CD4-positive, alpha-beta memory T cell (primary cell): Measurements from ENCODE around the gene TMEM131. TPM values are rescaled to one million over a fixed set of nuclear protein-coding genes. Genes with fewer than 3 reads are reported as not detected.
"Not testable (repeated sequence)": the region's sequence is repeated elsewhere in the genome, so short reads cannot be mapped to it uniquely, and the experiment has no call there.

Experiments
- CTCF ChIA-PET: fragments of 350-600 bp; sonication (Branson Sonifier 250); formaldehyde crosslinking; loops from one replicate; lab custom pipeline; 2021; ENCODE audit warnings: inconsistent platforms; ENCODE audit not compliant: partially characterized antibody; lab: Charles Lee
- POLR2A ChIA-PET: fragments of 350-600 bp; sonication (Branson Sonifier 250); formaldehyde crosslinking; loops from one replicate; lab custom pipeline; 2021; ENCODE audit not compliant: partially characterized antibody; lab: Charles Lee
- DNase-seq, 5 donors: peaks; one replicate each; pipeline versions ENCODE4 v3.0.0 to v3.0.0-alpha.2; 2020 to 2022; ENCODE audit warnings: mixed read lengths in 1 of 5
- H3K27ac ChIP-seq: one replicate; pipeline ENCODE4 v1.7.0; 2013; ENCODE audit warnings: low read depth, low read length
- H3K27me3 ChIP-seq: 2 replicates; pipeline ENCODE4 v1.7.0; 2013; ENCODE audit warnings: mild to moderate bottlenecking, low read length, moderate library complexity; ENCODE audit not compliant: insufficient read depth
- H3K36me3 ChIP-seq: 2 replicates; pipeline ENCODE4 v1.7.0; 2013; ENCODE audit warnings: mild to moderate bottlenecking, low read length, moderate library complexity; ENCODE audit not compliant: insufficient read depth
- H3K4me1 ChIP-seq: 2 replicates; pipeline ENCODE4 v1.7.0; 2013; ENCODE audit warnings: mild to moderate bottlenecking, low read length, moderate library complexity; ENCODE audit not compliant: insufficient read depth
- H3K4me3 ChIP-seq, 2 donors: one replicate each; pipeline ENCODE4 v1.7.0; 2013; ENCODE audit warnings: low read length in 2 of 2, mild to moderate bottlenecking in 1 of 2
- H3K9me3 ChIP-seq, 2 donors: one replicate each; pipeline ENCODE4 v1.7.0; 2013; ENCODE audit warnings: low read length in 2 of 2, control low read depth in 1 of 2; ENCODE audit not compliant: control insufficient read depth in 1 of 2
- H3K27ac Mint-ChIP-seq, 7 donors: one replicate each; pipeline ENCODE4 v1.8.0; 2020 to 2021; ENCODE audit warnings: mixed read lengths in 7 of 7, mild to moderate bottlenecking in 6 of 7, inconsistent platforms in 3 of 7, moderate library complexity in 3 of 7
- H3K27me3 Mint-ChIP-seq, 2 donors: one replicate each; pipeline ENCODE4 v1.8.0; 2020 to 2021; ENCODE audit warnings: mixed read lengths in 2 of 2
- H3K36me3 Mint-ChIP-seq, 2 donors: one replicate each; pipeline ENCODE4 v1.8.0; 2020 to 2021; ENCODE audit warnings: mixed read lengths in 2 of 2, inconsistent platforms in 1 of 2, mild to moderate bottlenecking in 1 of 2
- H3K4me1 Mint-ChIP-seq, 4 donors: one replicate each; pipeline ENCODE4 v1.8.0; 2020 to 2021; ENCODE audit warnings: mixed read lengths in 4 of 4, mild to moderate bottlenecking in 1 of 4
- H3K4me3 Mint-ChIP-seq, 8 donors: one replicate each; pipeline ENCODE4 v1.8.0; 2020 to 2021; ENCODE audit warnings: mixed read lengths in 8 of 8, mild to moderate bottlenecking in 7 of 8, moderate library complexity in 6 of 8, inconsistent platforms in 3 of 8
- H3K9me3 Mint-ChIP-seq, 8 donors: one replicate each; pipeline ENCODE4 v1.8.0; 2020 to 2021; ENCODE audit warnings: mixed read lengths in 8 of 8, mild to moderate bottlenecking in 5 of 8, inconsistent platforms in 3 of 8, moderate library complexity in 1 of 8
- intact Hi-C: fragments of 100-400 bp; cut with micrococcal nuclease; formaldehyde crosslinking; loops from one replicate; pipeline ENCODE4 v1.15.1; 2023
- polyA plus RNA-seq, 2 donors: library from polyadenylated mRNA; unstranded; fragments of 300-500 nt; fragmentation: Illumina TruSeq; gene quantifications; one replicate each; pipeline ENCODE4 v1.2.3, GENCODE V29; 2021
- total RNA-seq, 2 experiments: library from RNA; stranded (reverse); gene quantifications; one replicate each; pipeline ENCODE4 v1.2.3, GENCODE V29; 2021

The TMEM131 gene
- total and polyA plus RNA-seq, 4 experiments from 2014 or later, result 6.3 to 47.6 (median 31.4) TPM

- Histone ChIP-seq H3K4me1 (no peaks in the 10 kb centered on the region), H3K4me3 (no peak overlapping the region), H3K36me3 (no peaks in the 10 kb centered on the region), H3K27me3 (no peaks in the 10 kb centered on the region), H3K27ac (no peak overlapping the region), H3K9me3 (no peaks in the 10 kb centered on the region)
- Mint-ChIP-seq H3K9me3 (no peaks in the 10 kb centered on the region), H3K4me1 (peaks cover 0 to 4% (median 1%) of the 10 kb centered on the region in 4 donors), H3K27me3 (no peaks in the 10 kb centered on the region), H3K4me3 (no peak overlapping the region), H3K27ac (no peak overlapping the region), H3K36me3 (peaks cover 46 to 52% of the 10 kb centered on the region in 2 donors)
- CTCF ChIA-PET, result no interaction called here
- POLR2A ChIA-PET, result no interaction called here
- DNase-seq, result no peak
- intact Hi-C loops, result no loop called here
Measured at GRCh38 chr2:97901862-97902261, 93.9 kb downstream of the TMEM131 start.

GRCh38 chr2:97900806-97901205 lies 94.9 kb downstream of the TMEM131 start:
- no peaks in the 10 kb centered on the region for H3K9me3 ChIP-seq
- H3K27me3 Mint-ChIP-seq, result no peaks in the 10 kb centered on the region
- H3K9me3 Mint-ChIP-seq, result peaks cover 0 to under 1% (median 0%) of the 10 kb centered on the region in 8 donors
- no peak overlapping the region for H3K4me3 Mint-ChIP-seq
- H3K27ac ChIP-seq, result no peak overlapping the region
- H3K36me3 ChIP-seq, result no peaks in the 10 kb centered on the region
- intact Hi-C loops, result no loop called here
- ChIA-PET POLR2A (no interaction called here), CTCF (no interaction called here)
- H3K4me1 Mint-ChIP-seq, result peaks cover 0 to 4% (median 1%) of the 10 kb centered on the region in 4 donors
- no peak for DNase-seq
- no peaks in the 10 kb centered on the region for H3K27me3 ChIP-seq
- no peak overlapping the region for H3K4me3 ChIP-seq
- no peak overlapping the region for H3K27ac Mint-ChIP-seq
- H3K4me1 ChIP-seq, result no peaks in the 10 kb centered on the region
- H3K36me3 Mint-ChIP-seq, result peaks cover 44 to 54% of the 10 kb centered on the region in 2 donors

- H3K9me3 ChIP-seq, CTCF ChIA-PET, H3K27me3 Mint-ChIP-seq, H3K27me3 ChIP-seq, H3K4me1 Mint-ChIP-seq, H3K36me3 ChIP-seq, H3K27ac Mint-ChIP-seq, H3K27ac ChIP-seq, intact Hi-C loops, POLR2A ChIA-PET, H3K4me1 ChIP-seq, H3K4me3 Mint-ChIP-seq, H3K4me3 ChIP-seq, DNase-seq: not testable (repeated sequence)
- Mint-ChIP-seq H3K9me3 (peaks cover 0 to 11% (median 2%) of the 10 kb centered on the region in 8 donors), H3K36me3 (peaks cover 33 to 49% of the 10 kb centered on the region in 2 donors)
Measured at GRCh38 chr2:97893042-97893441, 102.7 kb downstream of the TMEM131 start.

GRCh38 chr2:97891611-97892010 lies 104.1 kb downstream of the TMEM131 start:
- peak overlapping the region in 1 of 7 donors; percentile 31 for H3K27ac Mint-ChIP-seq

GRCh38 chr2:97889156-97889555 lies 106.6 kb downstream of the TMEM131 start:
- Mint-ChIP-seq H3K27ac (no peak overlapping the region), H3K4me1 (peaks cover 0 to 6% (median 2%) of the 10 kb centered on the region in 4 donors), H3K4me3 (no peak overlapping the region), H3K27me3 (no peaks in the 10 kb centered on the region), H3K36me3 (peaks cover 54 to 66% of the 10 kb centered on the region in 2 donors), H3K9me3 (peaks cover 0 to 40% (median 20%) of the 10 kb centered on the region in 8 donors)
- intact Hi-C loops, result no loop called here
- Histone ChIP-seq H3K27ac (no peak overlapping the region), H3K36me3 (peaks cover 12% of the 10 kb centered on the region), H3K27me3 (no peaks in the 10 kb centered on the region), H3K4me1 (no peaks in the 10 kb centered on the region), H3K4me3 (no peak overlapping the region), H3K9me3 (peaks cover 3 to 6% of the 10 kb centered on the region in 2 donors)
- ChIA-PET CTCF (no interaction called here), POLR2A (no interaction called here)
- no peak for DNase-seq

More at GRCh38 chr2:97891611-97892010, 104.1 kb downstream of the TMEM131 start:
- Histone ChIP-seq H3K36me3 (peaks cover 7% of the 10 kb centered on the region), H3K27me3 (no peaks in the 10 kb centered on the region), H3K4me1 (no peaks in the 10 kb centered on the region), H3K4me3 (no peak overlapping the region), H3K27ac (no peak overlapping the region), H3K9me3 (no peaks in the 10 kb centered on the region)
- Mint-ChIP-seq H3K4me1 (peaks cover 0 to 6% (median under 1%) of the 10 kb centered on the region in 4 donors), H3K36me3 (peaks cover 42 to 58% of the 10 kb centered on the region in 2 donors), H3K4me3 (no peak overlapping the region), H3K9me3 (peaks cover 0 to 22% (median 7%) of the 10 kb centered on the region in 8 donors), H3K27me3 (no peaks in the 10 kb centered on the region)
- intact Hi-C loops, result no loop called here
- ChIA-PET CTCF (no interaction called here), POLR2A (no interaction called here)
- no peak for DNase-seq

- Mint-ChIP-seq H3K9me3 (peaks cover 0 to 40% (median 20%) of the 10 kb centered on the region in 8 donors), H3K27ac (peak overlapping the region in 1 of 7 donors; percentile 91), H3K36me3 (peaks cover 59 to 68% of the 10 kb centered on the region in 2 donors), H3K27me3 (no peaks in the 10 kb centered on the region), H3K4me3 (no peak overlapping the region), H3K4me1 (peaks cover 0 to 6% (median 2%) of the 10 kb centered on the region in 4 donors)
- ChIA-PET CTCF (no interaction called here), POLR2A (no interaction called here)
- no peak for DNase-seq
- intact Hi-C loops, result no loop called here
- H3K9me3 ChIP-seq, result peaks cover 3 to 6% of the 10 kb centered on the region in 2 donors
- H3K4me1 ChIP-seq, result no peaks in the 10 kb centered on the region
- no peak overlapping the region for H3K27ac ChIP-seq
- no peak overlapping the region for H3K4me3 ChIP-seq
- peaks cover 12% of the 10 kb centered on the region for H3K36me3 ChIP-seq
- H3K27me3 ChIP-seq, result no peaks in the 10 kb centered on the region
Measured at GRCh38 chr2:97885841-97886240, 109.9 kb downstream of the TMEM131 start.

- Mint-ChIP-seq H3K36me3 (peaks cover 36 to 48% of the 10 kb centered on the region in 2 donors), H3K27ac (peak overlapping the region in 2 of 7 donors; percentile 19 to 54), H3K9me3 (peaks cover 0 to 24% (median 7%) of the 10 kb centered on the region in 8 donors), H3K4me1 (peaks cover 15 to 32% (median 23%) of the 10 kb centered on the region in 4 donors), H3K4me3 (no peak overlapping the region), H3K27me3 (no peaks in the 10 kb centered on the region)
- Histone ChIP-seq H3K9me3 (no peaks in the 10 kb centered on the region), H3K4me3 (no peak overlapping the region), H3K4me1 (no peaks in the 10 kb centered on the region), H3K27ac (no peak overlapping the region), H3K27me3 (no peaks in the 10 kb centered on the region), H3K36me3 (no peaks in the 10 kb centered on the region)
- POLR2A ChIA-PET, result no interaction called here
- DNase-seq, result no peak
- intact Hi-C loops, result no loop called here
- CTCF ChIA-PET, result no interaction called here
Measured at GRCh38 chr2:97880334-97880733, 115.4 kb downstream of the TMEM131 start.
